ENCODE data around the gene POLD1.

POLD1 gene

GRCh38 chr19:50457300-50457699 is 73.2 kb downstream of the POLD1 start:
- DNase-seq (ENCODE audit: extremely low read depth, insufficient read length): no peak
- Histone ChIP-seq H3K36me3 (ENCODE audit: control insufficient read depth, insufficient read depth, low read length) (no peaks in the 10 kb centered on the region), H3K27me3 (replicated peaks; ENCODE audit: control insufficient read depth, insufficient read depth, low read length) (no peaks in the 10 kb centered on the region), H3K4me3 (replicated peaks; ENCODE audit: low read depth, low read length) (no peak overlapping the region)
- TF ChIP-seq CTCF (IDR thresholded peaks at IDR 0.05; ENCODE audit: insufficient read depth, low read length, poor library complexity, severe bottlenecking): no peak

- no peak for TF ChIP-seq CTCF (IDR thresholded peaks at IDR 0.05; ENCODE audit: insufficient read depth, low read length, poor library complexity, severe bottlenecking)
- DNase-seq (ENCODE audit: extremely low read depth, insufficient read length): no peak
- H3K27me3 ChIP-seq (replicated peaks; ENCODE audit: control insufficient read depth, insufficient read depth, low read length): no peaks in the 10 kb centered on the region
- no peak overlapping the region for H3K4me3 ChIP-seq (replicated peaks; ENCODE audit: low read depth, low read length)
- H3K36me3 ChIP-seq (ENCODE audit: control insufficient read depth, insufficient read depth, low read length): no peaks in the 10 kb centered on the region
These were observed 74.4 kb downstream of the POLD1 start for GRCh38 chr19:50458396-50459066.

GRCh38 chr19:50459067-50459456 is 74.9 kb downstream of the POLD1 start:
- H3K36me3 ChIP-seq (ENCODE audit: control insufficient read depth, insufficient read depth, low read length): no peaks in the 10 kb centered on the region
- TF ChIP-seq CTCF (IDR thresholded peaks at IDR 0.05; ENCODE audit: insufficient read depth, low read length, poor library complexity, severe bottlenecking): no peak
- no peak overlapping the region for H3K4me3 ChIP-seq (replicated peaks; ENCODE audit: low read depth, low read length)
- H3K27me3 ChIP-seq (replicated peaks; ENCODE audit: control insufficient read depth, insufficient read depth, low read length): no peaks in the 10 kb centered on the region
- DNase-seq (ENCODE audit: extremely low read depth, insufficient read length): no peak

- Histone ChIP-seq H3K4me3 (replicated peaks; ENCODE audit: low read depth, low read length) (no peak overlapping the region; the same call in 1 of the 2 replicates), H3K27me3 (replicated peaks; ENCODE audit: control insufficient read depth, insufficient read depth, low read length) (no peaks in the 10 kb centered on the region), H3K36me3 (ENCODE audit: control insufficient read depth, insufficient read depth, low read length) (no peaks in the 10 kb centered on the region)
- no peak for TF ChIP-seq CTCF (IDR thresholded peaks at IDR 0.05; ENCODE audit: insufficient read depth, low read length, poor library complexity, severe bottlenecking)
- no peak for DNase-seq (ENCODE audit: extremely low read depth, insufficient read length)
These were observed 75.5 kb downstream of the POLD1 start for GRCh38 chr19:50459638-50460037.

- peak; percentile 79 for DNase-seq (ENCODE audit: extremely low read depth, insufficient read length)
- Histone ChIP-seq H3K36me3 (ENCODE audit: control insufficient read depth, insufficient read depth, low read length) (no peaks in the 10 kb centered on the region), H3K4me3 (replicated peaks; ENCODE audit: low read depth, low read length) (peak overlapping the region; percentile 14), H3K27me3 (replicated peaks; ENCODE audit: control insufficient read depth, insufficient read depth, low read length) (no peaks in the 10 kb centered on the region)
- TF ChIP-seq CTCF (IDR thresholded peaks at IDR 0.05; ENCODE audit: insufficient read depth, low read length, poor library complexity, severe bottlenecking): peak; percentile 44
These were observed 76.1 kb downstream of the POLD1 start for GRCh38 chr19:50460161-50460765.

All from GM06990 (cell line).